Loucy (cell line): ENCODE measurements around the gene MAIP1.

Source experiments
- CTCF ChIP-seq: fragments of 200-600 bp; sonication (generic); conservative IDR thresholded peaks from 2 replicates; pipeline ENCODE4 v1.5.1; 2014; ENCODE audit warnings: mild to moderate bottlenecking, antibody characterized with exemption, low read length
- EZH2phosphoT487 ChIP-seq: fragments of 200-600 bp; IDR thresholded peaks from 2 replicates; pipeline ENCODE4 v1.6.1; 2018; ENCODE audit warnings: antibody characterized with exemption, mild to moderate bottlenecking, moderate library complexity, borderline replicate concordance

GRCh38 chr2:200007306-200007705 lies 51.9 kb downstream of the MAIP1 start:
- no peak for TF ChIP-seq EZH2phosphoT487
- no peak for TF ChIP-seq CTCF
